HL-60/S4 treated with phorbol 12-myristate 13-acetate at 8.2 ng/mL for 4 days and 3 days (cell line): ENCODE results near the gene DSCAM.

Experiments
- in situ Hi-C: fragments of 300-500 bp; cut with MboI; formaldehyde crosslinking; loops from 2 replicates; pipeline ENCODE4 v1.15.0; 2022; ENCODE audit warnings: low sequenced_read_pairs

The DSCAM gene

GRCh38 chr21:40620386-40621145 lies 226.4 kb downstream of the DSCAM start:
- in situ Hi-C loops: no loop called here

GRCh38 chr21:40618191-40618973 lies 228.6 kb downstream of the DSCAM start:
- in situ Hi-C loops: no loop called here

DNA sequence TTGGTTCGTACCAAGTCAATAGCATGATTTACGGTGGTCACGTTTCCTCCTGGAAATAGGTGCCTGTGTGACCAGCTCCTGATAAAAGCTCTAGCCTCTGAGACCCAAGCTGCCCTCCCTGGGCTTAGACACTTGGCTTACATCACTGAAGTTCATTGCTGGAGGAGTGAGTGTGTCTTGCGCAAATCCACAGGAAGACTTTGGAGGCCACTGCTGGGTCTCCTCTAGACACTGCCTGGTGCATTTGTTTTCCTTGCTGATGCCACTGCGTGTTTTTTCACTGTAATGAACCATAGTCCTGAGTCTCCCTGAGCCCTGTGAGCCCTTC lies 230.6 kb downstream of the DSCAM start:
- in situ Hi-C loops: no loop called here

- in situ Hi-C loops: no loop called here
Measured at GRCh38 chr21:40615505-40616376, 231.2 kb downstream of the DSCAM start.

GRCh38 chr21:40613546-40614030 lies 233.4 kb downstream of the DSCAM start:
- in situ Hi-C loops: no loop called here

GRCh38 chr21:40610345-40610744 lies 236.6 kb downstream of the DSCAM start:
- in situ Hi-C loops: no loop called here

DNA sequence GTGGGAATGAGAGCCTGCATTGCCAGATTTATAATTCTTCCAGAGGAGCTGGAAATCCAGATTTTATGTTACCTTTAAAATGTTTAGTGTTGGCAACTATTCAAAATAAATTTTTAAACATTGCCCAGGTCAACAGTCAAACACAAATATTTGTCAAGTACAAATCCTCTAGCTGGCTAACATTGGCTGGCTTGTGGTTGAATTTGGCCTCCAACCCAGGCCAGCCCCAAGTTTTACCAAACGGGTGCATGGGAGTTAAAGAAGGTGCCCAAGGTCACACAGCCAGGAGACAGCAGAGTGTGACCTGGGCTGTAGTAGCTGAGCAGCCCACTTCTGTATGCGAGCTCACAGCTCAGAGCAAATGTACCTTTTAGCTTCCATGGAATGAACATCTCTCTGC lies 240.6 kb downstream of the DSCAM start:
- in situ Hi-C loops: no loop called here

- in situ Hi-C loops: no loop called here
Measured at GRCh38 chr21:40605094-40605493, 241.9 kb downstream of the DSCAM start.

GRCh38 chr21:40603774-40604173 lies 243.2 kb downstream of the DSCAM start:
- in situ Hi-C loops: no loop called here

- in situ Hi-C loops: no loop called here
Measured at GRCh38 chr21:40602080-40602479, 244.9 kb downstream of the DSCAM start.

DNA sequence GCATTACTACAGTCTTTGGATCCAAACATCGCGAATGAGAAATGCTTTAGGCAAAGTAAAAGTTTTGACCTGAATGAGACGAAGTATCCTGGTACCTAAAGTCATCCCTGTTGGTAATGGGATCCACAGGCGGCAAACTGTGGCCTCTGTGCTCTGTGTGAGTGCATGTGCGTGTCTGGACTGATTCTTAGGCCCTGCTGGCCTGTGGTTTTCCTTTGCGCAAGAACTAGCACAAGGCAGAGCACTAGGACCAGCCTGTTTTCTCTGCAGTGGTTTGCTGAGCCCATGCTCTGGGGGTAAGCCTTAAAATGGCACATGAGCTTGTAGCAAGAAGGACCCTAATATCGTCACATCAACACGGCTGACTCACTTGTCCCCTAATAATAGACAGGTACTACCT lies 251.2 kb downstream of the DSCAM start:
- in situ Hi-C loops: no loop called here

GRCh38 chr21:40587736-40588346 lies 259.1 kb downstream of the DSCAM start:
- in situ Hi-C loops: no loop called here

GRCh38 chr21:40586575-40586974 lies 260.4 kb downstream of the DSCAM start:
- in situ Hi-C loops: no loop called here

- in situ Hi-C loops: no loop called here
Measured at GRCh38 chr21:40577285-40578043, 269.5 kb downstream of the DSCAM start.

GRCh38 chr21:40575976-40576375 lies 271.0 kb downstream of the DSCAM start:
- in situ Hi-C loops: no loop called here

- in situ Hi-C loops: no loop called here
Measured at GRCh38 chr21:40569357-40569756, 277.6 kb downstream of the DSCAM start.

GRCh38 chr21:40568807-40569206 lies 278.2 kb downstream of the DSCAM start:
- in situ Hi-C loops: no loop called here

GRCh38 chr21:40567501-40567900 lies 279.5 kb downstream of the DSCAM start:
- in situ Hi-C loops: no loop called here

- in situ Hi-C loops: no loop called here
Measured at GRCh38 chr21:40566486-40566885, 280.5 kb downstream of the DSCAM start.

GRCh38 chr21:40564318-40564717 lies 282.6 kb downstream of the DSCAM start:
- in situ Hi-C loops: no loop called here
